Neural progenitor cell (in vitro differentiated cells): Measurements from ENCODE around the gene RUVBL2.

Experiments used
- EZH2phosphoT487 ChIP-seq: fragments of 200-600 bp; sonication (generic); IDR thresholded peaks from 2 replicates; pipeline ENCODE4 v1.6.1; 2017; ENCODE audit warnings: antibody characterized with exemption
- TF ChIP-seq, protein P1 (sequence below): fragments of 200-600 bp; sonication (generic); IDR thresholded peaks from 2 replicates; pipeline ENCODE4 v1.5.1; 2017; ENCODE audit warnings: antibody characterized with exemption, mild to moderate bottlenecking

GRCh38 chr19:48958006-48958405, 35.7 kb upstream of the RUVBL2 start:
- no peak for TF ChIP-seq EZH2phosphoT487
- TF ChIP-seq, protein P1, sequence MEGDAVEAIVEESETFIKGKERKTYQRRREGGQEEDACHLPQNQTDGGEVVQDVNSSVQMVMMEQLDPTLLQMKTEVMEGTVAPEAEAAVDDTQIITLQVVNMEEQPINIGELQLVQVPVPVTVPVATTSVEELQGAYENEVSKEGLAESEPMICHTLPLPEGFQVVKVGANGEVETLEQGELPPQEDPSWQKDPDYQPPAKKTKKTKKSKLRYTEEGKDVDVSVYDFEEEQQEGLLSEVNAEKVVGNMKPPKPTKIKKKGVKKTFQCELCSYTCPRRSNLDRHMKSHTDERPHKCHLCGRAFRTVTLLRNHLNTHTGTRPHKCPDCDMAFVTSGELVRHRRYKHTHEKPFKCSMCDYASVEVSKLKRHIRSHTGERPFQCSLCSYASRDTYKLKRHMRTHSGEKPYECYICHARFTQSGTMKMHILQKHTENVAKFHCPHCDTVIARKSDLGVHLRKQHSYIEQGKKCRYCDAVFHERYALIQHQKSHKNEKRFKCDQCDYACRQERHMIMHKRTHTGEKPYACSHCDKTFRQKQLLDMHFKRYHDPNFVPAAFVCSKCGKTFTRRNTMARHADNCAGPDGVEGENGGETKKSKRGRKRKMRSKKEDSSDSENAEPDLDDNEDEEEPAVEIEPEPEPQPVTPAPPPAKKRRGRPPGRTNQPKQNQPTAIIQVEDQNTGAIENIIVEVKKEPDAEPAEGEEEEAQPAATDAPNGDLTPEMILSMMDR: no peak
